A549 (cell line): Measurements from ENCODE around the gene HIC2.
"Not testable (repeated sequence)": the region's sequence is repeated elsewhere in the genome, so short reads cannot be mapped to it uniquely, and the experiment has no call there.

Experiments
- CEBPB ChIP-seq, 2 experiments: fragments of >200 bp in 1 of 2; sonication (Bioruptor Twin) in 1 of 2; formaldehyde crosslinking in 1 of 2; IDR thresholded peaks; 2 replicates each; pipeline ENCODE4 v1.6.1; 2012 to 2016
- CHD2 ChIP-seq: fragments of 150-350 bp; IDR thresholded peaks from 2 replicates; pipeline ENCODE4 v1.6.1; 2014; ENCODE audit warnings: low read length; ENCODE audit not compliant: partially characterized antibody
- ELK1 ChIP-seq: fragments of 150-350 bp; IDR thresholded peaks from 2 replicates; pipeline ENCODE4 v1.6.1; 2014; ENCODE audit warnings: low read depth, mild to moderate bottlenecking, low read length
- EP300 ChIP-seq, 2 experiments: fragments of >200 bp; sonication (Bioruptor Twin); formaldehyde crosslinking; IDR thresholded peaks; 2 replicates in 1 of 2; 3 replicates in 1 of 2; pipeline ENCODE4 v1.6.1; 2016 to 2017
- MAX ChIP-seq: IDR thresholded peaks from 2 replicates; pipeline ENCODE4 v1.6.1; 2012
- PHF8 ChIP-seq: fragments of 200-600 bp; sonication (generic); IDR thresholded peaks from 2 replicates; pipeline ENCODE4 v1.6.1; 2016; ENCODE audit warnings: low read depth, mild to moderate bottlenecking, antibody characterized with exemption, moderate library complexity, borderline replicate concordance
- POLR2A ChIP-seq: IDR thresholded peaks from 2 replicates; pipeline ENCODE4 v1.6.1; 2012; ENCODE audit warnings: mild to moderate bottlenecking, low read length
- RAD21 ChIP-seq, 2 experiments: fragments of >200 bp in 1 of 2; sonication (Bioruptor Twin) in 1 of 2; formaldehyde crosslinking in 1 of 2; IDR thresholded peaks in 1 of 2; conservative IDR thresholded peaks in 1 of 2; 2 replicates in 1 of 2; 3 replicates in 1 of 2; pipeline ENCODE4 v1.6.1; 2012 to 2018; ENCODE audit warnings: inconsistent platforms in 1 of 2
- RFX5 ChIP-seq: fragments of 450-650 bp; IDR thresholded peaks from 2 replicates; pipeline ENCODE4 v1.7.1; 2014; ENCODE audit warnings: antibody characterized with exemption, mild to moderate bottlenecking, moderate library complexity
- SREBF2 ChIP-seq: fragments of 450-650 bp; IDR thresholded peaks from 2 replicates; pipeline ENCODE4 v1.6.1; 2014; ENCODE audit warnings: mild to moderate bottlenecking, moderate library complexity
- TP53 ChIP-seq: fragments of 250-450 bp; sonication (Bioruptor Pico); IDR thresholded peaks from 2 replicates; pipeline ENCODE4 v1.5.0; 2021; ENCODE audit warnings: mild to moderate bottlenecking, moderate library complexity
- ZFP36 ChIP-seq: fragments of 450-650 bp; IDR thresholded peaks from 2 replicates; pipeline ENCODE4 v1.6.1; 2014; ENCODE audit warnings: borderline replicate concordance; ENCODE audit not compliant: partially characterized antibody
- ZSCAN20 ChIP-seq: fragments of 250-450 bp; sonication (Bioruptor Pico); IDR thresholded peaks from 2 replicates; pipeline ENCODE4 v1.8.0; 2022; ENCODE audit warnings: mild to moderate bottlenecking, moderate library complexity
- TF ChIP-seq, protein P1 (sequence below): fragments of >200 bp; sonication (Bioruptor Twin); formaldehyde crosslinking; IDR thresholded peaks from 3 replicates; pipeline ENCODE4 v1.5.1; 2016

GRCh38 chr22:21416375-21416774, 796 bp upstream of the HIC2 start:
- not testable (repeated sequence) for TF ChIP-seq CEBPB (IDR thresholded peaks at IDR 0.05); POLR2A; ELK1; RAD21 (conservative IDR thresholded peaks at IDR 0.05 in 1 of 2, IDR thresholded peaks at IDR 0.05 in 1 of 2); EP300 (IDR thresholded peaks at IDR 0.05); CHD2; ZFP36; RFX5; SREBF2; ZSCAN20; TP53 (CRISPR knock-in tag); PHF8; MAX
- TF ChIP-seq, protein P1, sequence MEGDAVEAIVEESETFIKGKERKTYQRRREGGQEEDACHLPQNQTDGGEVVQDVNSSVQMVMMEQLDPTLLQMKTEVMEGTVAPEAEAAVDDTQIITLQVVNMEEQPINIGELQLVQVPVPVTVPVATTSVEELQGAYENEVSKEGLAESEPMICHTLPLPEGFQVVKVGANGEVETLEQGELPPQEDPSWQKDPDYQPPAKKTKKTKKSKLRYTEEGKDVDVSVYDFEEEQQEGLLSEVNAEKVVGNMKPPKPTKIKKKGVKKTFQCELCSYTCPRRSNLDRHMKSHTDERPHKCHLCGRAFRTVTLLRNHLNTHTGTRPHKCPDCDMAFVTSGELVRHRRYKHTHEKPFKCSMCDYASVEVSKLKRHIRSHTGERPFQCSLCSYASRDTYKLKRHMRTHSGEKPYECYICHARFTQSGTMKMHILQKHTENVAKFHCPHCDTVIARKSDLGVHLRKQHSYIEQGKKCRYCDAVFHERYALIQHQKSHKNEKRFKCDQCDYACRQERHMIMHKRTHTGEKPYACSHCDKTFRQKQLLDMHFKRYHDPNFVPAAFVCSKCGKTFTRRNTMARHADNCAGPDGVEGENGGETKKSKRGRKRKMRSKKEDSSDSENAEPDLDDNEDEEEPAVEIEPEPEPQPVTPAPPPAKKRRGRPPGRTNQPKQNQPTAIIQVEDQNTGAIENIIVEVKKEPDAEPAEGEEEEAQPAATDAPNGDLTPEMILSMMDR, result not testable (repeated sequence)
